ENCODE results near the gene DEFB121. TPM values are rescaled to one million over a fixed set of nuclear protein-coding genes. Genes with fewer than 3 reads are reported as not detected.
"Not testable (repeated sequence)": the region's sequence is repeated elsewhere in the genome, so short reads cannot be mapped to it uniquely, and the experiment has no call there.

DEFB121 gene
- total RNA-seq, 4 donors from 2014 or later = not detected

DNA sequence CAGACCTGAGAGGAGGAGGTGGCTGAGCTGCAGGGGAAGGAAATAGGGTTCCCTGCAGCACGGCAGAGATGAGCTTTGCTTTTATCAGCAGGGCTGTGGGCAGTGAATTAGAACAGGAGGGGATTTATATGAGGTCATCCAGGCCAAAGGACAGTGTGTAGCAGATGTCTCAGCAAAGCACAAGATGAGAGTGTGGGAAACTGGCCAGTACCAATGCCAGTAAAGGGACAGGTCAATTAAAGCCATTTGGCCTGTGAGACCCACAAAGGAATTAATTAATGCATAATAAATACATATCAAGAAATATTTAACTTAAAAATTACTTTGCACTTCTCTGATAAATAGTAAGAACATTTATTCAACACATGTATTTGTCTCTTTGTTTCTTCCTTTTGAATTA is 15.5 kb downstream of the DEFB121 start, which contains the start of gene DEFB119:
DEFB119 (minus strand) TSS at position 101 of the 400 bp plus-strand sequence. CDS start 107 bp downstream, outside the sequence.
- H3K4me3 ChIP-seq (ENCODE audit: low read depth, poor library complexity, severe bottlenecking) = no peak within 1 kb of the TSS

GRCh38 chr20:31374346-31374745 is 31.7 kb downstream of the DEFB121 start:
- no peak overlapping the region for H3K4me3 ChIP-seq (ENCODE audit: low read depth, poor library complexity, severe bottlenecking)
- TF ChIP-seq POLR2A (IDR thresholded peaks at IDR 0.05) = no peak
- no peak for TF ChIP-seq CTCF (IDR thresholded peaks at IDR 0.05)
- WGBS, 2 donors = 68 to 70% methylated on average over 2 of the region's 2 CpGs
- intact Hi-C loops (cut with DNase I; ENCODE audit: low total_unique reads) = no loop called here
- DNase-seq (ENCODE audit: low spot score in 2 of 2) = no peak

More for the DNA sequence above, 15.5 kb downstream of the DEFB121 start, which contains the start of gene DEFB119:
- intact Hi-C loops (cut with DNase I; ENCODE audit: low total_unique reads) = no loop called here
- 50 to 52% methylated on average over 1 of the region's 1 CpG for WGBS, 2 donors
- no peak for DNase-seq (ENCODE audit: low spot score in 2 of 2)
- TF ChIP-seq CTCF (IDR thresholded peaks at IDR 0.05) = no peak
- TF ChIP-seq POLR2A (IDR thresholded peaks at IDR 0.05) = no peak

DNA sequence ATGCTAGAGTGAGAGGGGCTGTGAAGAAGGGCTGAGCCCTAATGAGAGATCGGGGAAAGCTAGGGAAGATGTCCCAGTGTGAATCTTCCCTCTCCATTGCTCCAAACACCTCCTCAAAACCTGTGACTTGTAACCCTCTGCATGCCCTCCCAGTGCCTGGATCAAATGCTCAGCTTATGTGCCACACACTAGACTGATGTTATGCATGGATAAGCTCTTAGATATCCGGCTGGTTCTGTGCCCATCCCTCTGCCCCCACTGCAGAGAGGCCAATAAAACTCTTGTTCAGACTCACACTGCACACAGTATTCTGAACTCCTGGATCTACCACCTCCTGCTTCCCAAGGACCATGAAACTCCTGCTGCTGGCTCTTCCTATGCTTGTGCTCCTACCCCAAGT is 37.7 kb downstream of the DEFB121 start, which contains the start of gene DEFB118:
DEFB118 (plus strand) TSS at position 301 of the 400 bp plus-strand sequence; CDS start at position 351, 50 bp downstream.
- WGBS, 2 donors = 64 to 91% methylated on average over 2 of the region's 2 CpGs
- H3K4me3 ChIP-seq (ENCODE audit: low read depth, poor library complexity, severe bottlenecking) = no peak within 1 kb of the TSS
- no peak for DNase-seq (ENCODE audit: low spot score in 2 of 2)
- no peak for TF ChIP-seq POLR2A (IDR thresholded peaks at IDR 0.05)
- TF ChIP-seq CTCF (IDR thresholded peaks at IDR 0.05) = no peak
- intact Hi-C loops (cut with DNase I; ENCODE audit: low total_unique reads) = no loop called here

GRCh38 chr20:31364272-31364671 is 41.7 kb downstream of the DEFB121 start:
- DNase-seq (ENCODE audit: low spot score in 2 of 2); H3K4me3 ChIP-seq (ENCODE audit: low read depth, poor library complexity, severe bottlenecking); intact Hi-C loops (cut with DNase I; ENCODE audit: low total_unique reads): not testable (repeated sequence)
- 79 to 85% methylated on average over 5 of the region's 5 CpGs for WGBS, 2 donors

- TF ChIP-seq CTCF (IDR thresholded peaks at IDR 0.05) (no peak), POLR2A (IDR thresholded peaks at IDR 0.05) (no peak)
- intact Hi-C loops (cut with DNase I; ENCODE audit: low total_unique reads) = no loop called here
- no peak for DNase-seq (ENCODE audit: low spot score in 2 of 2)
- WGBS, 2 donors = 67 to 70% methylated on average over 4 of the region's 4 CpGs
- no peak overlapping the region for H3K4me3 ChIP-seq (ENCODE audit: low read depth, poor library complexity, severe bottlenecking)
Observed at GRCh38 chr20:31363295-31363694, 42.7 kb downstream of the DEFB121 start.

DNA sequence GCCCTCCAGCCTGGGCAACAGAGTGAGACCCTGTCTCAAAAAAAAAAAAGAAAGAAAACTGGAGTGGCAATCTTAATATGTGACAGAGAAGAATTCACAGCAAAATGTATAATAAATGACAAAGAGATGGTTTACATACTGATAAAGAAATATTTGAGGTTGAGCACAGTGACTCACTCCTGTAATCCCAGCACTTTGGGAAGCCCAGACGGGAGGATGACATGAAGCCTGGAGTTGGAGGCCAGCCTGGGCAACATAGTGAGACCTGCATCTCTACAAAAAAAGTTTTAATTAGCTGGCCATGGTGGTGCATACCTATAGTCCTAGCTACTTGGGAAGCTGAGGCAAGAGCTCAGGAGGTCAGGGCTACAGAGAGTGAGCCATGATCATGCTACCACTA is 50.0 kb downstream of the DEFB121 start:
- no peak for DNase-seq (ENCODE audit: low spot score in 2 of 2)
- 53 to 63% methylated on average over 1 of the region's 1 CpG for WGBS, 2 donors
- intact Hi-C loops (cut with DNase I; ENCODE audit: low total_unique reads) = no loop called here
- TF ChIP-seq POLR2A (IDR thresholded peaks at IDR 0.05) (no peak), CTCF (IDR thresholded peaks at IDR 0.05) (no peak)
- no peak overlapping the region for H3K4me3 ChIP-seq (ENCODE audit: low read depth, poor library complexity, severe bottlenecking)

Other genes starting within 250 kb of the DEFB121 start
- gene DEFB115, start 148.6 kb downstream of the DEFB121 start, total RNA-seq = not detected
- not detected for gene DEFB116, start 97.6 kb downstream of the DEFB121 start, total RNA-seq
- gene DEFB118, start 37.6 kb downstream of the DEFB121 start, total RNA-seq = not detected
- not detected for gene DEFB119, start 15.6 kb downstream of the DEFB121 start, total RNA-seq
- gene DEFB123, start 34.4 kb upstream of the DEFB121 start, total RNA-seq = not detected
- gene DEFB124, start 68.9 kb upstream of the DEFB121 start, total RNA-seq = not detected
- gene REM1, start 69.1 kb upstream of the DEFB121 start, total RNA-seq = 1 to 10 TPM in 3 of 4 donors, not detected in 1; 1.3 to 4.4 (median 2.9) TPM
- 10 to 100 TPM; 35.0 to 51.9 (median 44.2) TPM for gene HM13, start 108.2 kb upstream of the DEFB121 start, total RNA-seq
- gene ID1, start 199.1 kb upstream of the DEFB121 start, total RNA-seq = 100 to 1,000 TPM; 237 to 353 (median 301) TPM
- 10 to 100 TPM in 1 of 4 donors, 1 to 10 TPM in 2, under 1 TPM in 1; 0.67 to 19.0 (median 3.3) TPM for gene COX4I2, start 231.7 kb upstream of the DEFB121 start, total RNA-seq